GM23338 (cell line): ENCODE results near the gene COL18A1. TPM values are rescaled to one million over a fixed set of nuclear protein-coding genes. Genes with fewer than 3 reads are reported as not detected.

Source experiments
- ATAC-seq: fragments of 200-7000 bp; cut with Tn5 transposase; 3 replicates; pipeline ENCODE4 v1.9.1; 2020
- DNase-seq: peaks from one replicate; pipeline ENCODE4 v3.0.0-alpha.2; 2015; ENCODE audit warnings: low spot score
- H2AFZ ChIP-seq: fragments of 200-600 bp; sonication (generic); 2 replicates; pipeline ENCODE4 v1.8.0; 2016; ENCODE audit warnings: antibody characterized with exemption, mild to moderate bottlenecking, moderate library complexity
- H3F3A ChIP-seq: fragments of 200-600 bp; sonication (generic); replicated peaks from 2 replicates; pipeline ENCODE4 v1.8.0; 2017; ENCODE audit warnings: antibody characterized with exemption, mixed run types, low read depth
- H3K27ac ChIP-seq: fragments of 200-600 bp; sonication (generic); 2 replicates; pipeline ENCODE4 v1.6.1; 2016; ENCODE audit warnings: low read depth
- H3K27me3 ChIP-seq: fragments of 200-600 bp; sonication (generic); 2 replicates; pipeline ENCODE4 v1.8.0; 2016; ENCODE audit warnings: mild to moderate bottlenecking, mixed run types, moderate library complexity; ENCODE audit not compliant: insufficient read depth
- H3K36me3 ChIP-seq: fragments of 200-600 bp; sonication (generic); 2 replicates; pipeline ENCODE4 v1.8.0; 2016; ENCODE audit warnings: mild to moderate bottlenecking; ENCODE audit not compliant: insufficient read depth
- H3K4me1 ChIP-seq: fragments of 200-600 bp; sonication (generic); 2 replicates; pipeline ENCODE4 v1.8.0; 2016; ENCODE audit warnings: mild to moderate bottlenecking, moderate library complexity; ENCODE audit not compliant: insufficient read depth
- H3K4me2 ChIP-seq: fragments of 200-600 bp; sonication (generic); 2 replicates; pipeline ENCODE4 v1.7.1; 2017; ENCODE audit warnings: mixed run types
- H3K4me3 ChIP-seq: fragments of 200-600 bp; sonication (generic); 2 replicates; pipeline ENCODE4 v1.6.1; 2016; ENCODE audit warnings: mixed run types
- H3K79me2 ChIP-seq: fragments of 200-600 bp; sonication (generic); replicated peaks from 2 replicates; pipeline ENCODE4 v1.8.0; 2017; ENCODE audit warnings: mild to moderate bottlenecking; ENCODE audit not compliant: insufficient read depth
- H3K9me2 ChIP-seq: fragments of 200-600 bp; sonication (generic); 2 replicates; pipeline ENCODE4 v1.8.0; 2017; ENCODE audit not compliant: insufficient read depth
- H4K20me1 ChIP-seq: fragments of 200-600 bp; sonication (generic); replicated peaks from 2 replicates; pipeline ENCODE4 v1.8.0; 2017; ENCODE audit warnings: mild to moderate bottlenecking; ENCODE audit not compliant: insufficient read depth
- H3K27ac Mint-ChIP-seq: 2 replicates; pipeline ENCODE4 v1.8.0; 2020; ENCODE audit warnings: inconsistent platforms, mild to moderate bottlenecking, moderate library complexity, mixed read lengths
- H3K27me3 Mint-ChIP-seq: 3 replicates; pipeline ENCODE4 v1.8.0; 2022; ENCODE audit warnings: low read depth, mild to moderate bottlenecking, moderate library complexity, mixed read lengths, inconsistent platforms; ENCODE audit not compliant: insufficient read depth, poor library complexity
- H3K36me3 Mint-ChIP-seq: 3 replicates; pipeline ENCODE4 v1.8.0; 2021; ENCODE audit warnings: low read depth, mild to moderate bottlenecking, inconsistent platforms, moderate library complexity, mixed read lengths
- H3K4me1 Mint-ChIP-seq: 3 replicates; pipeline ENCODE4 v1.8.0; 2020; ENCODE audit warnings: mild to moderate bottlenecking, inconsistent platforms, mixed read lengths
- H3K4me3 Mint-ChIP-seq: 3 replicates; pipeline ENCODE4 v1.8.0; 2021; ENCODE audit warnings: moderate library complexity, mild to moderate bottlenecking, inconsistent platforms, mixed read lengths
- H3K9me3 Mint-ChIP-seq: 3 replicates; pipeline ENCODE4 v1.8.0; 2020; ENCODE audit warnings: moderate library complexity, mild to moderate bottlenecking, inconsistent platforms, mixed read lengths
- CREB1 ChIP-seq: fragments of 250-450 bp; sonication (Bioruptor Pico); IDR thresholded peaks from 2 replicates; pipeline ENCODE4 v1.5.0; 2020; ENCODE audit warnings: low read depth, mild to moderate bottlenecking, moderate library complexity
- EZH2 ChIP-seq: fragments of 200-600 bp; sonication (generic); IDR thresholded peaks from one replicate; pipeline ENCODE4 v1.8.0; 2017; ENCODE audit warnings: antibody characterized with exemption, mild to moderate bottlenecking, low read depth; ENCODE audit not compliant: unreplicated experiment
- EZH2phosphoT487 ChIP-seq: fragments of 200-600 bp; sonication (generic); IDR thresholded peaks from one replicate; pipeline ENCODE4 v1.8.1; 2018; ENCODE audit warnings: antibody characterized with exemption; ENCODE audit not compliant: unreplicated experiment
- JUNB ChIP-seq: IDR thresholded peaks from one replicate; pipeline ENCODE4 v1.6.1; 2016; ENCODE audit warnings: antibody characterized with exemption; ENCODE audit not compliant: unreplicated experiment
- NANOG ChIP-seq: IDR thresholded peaks from 2 replicates; pipeline ENCODE4 v1.6.1; 2016; ENCODE audit warnings: antibody characterized with exemption, borderline replicate concordance
- POLR2AphosphoS5 ChIP-seq: IDR thresholded peaks from 2 replicates; pipeline ENCODE4 v1.6.1; 2016; ENCODE audit warnings: antibody characterized with exemption, low read depth
- STAT1 ChIP-seq: IDR thresholded peaks from one replicate; pipeline ENCODE4 v1.6.1; 2016; ENCODE audit warnings: antibody characterized with exemption; ENCODE audit not compliant: unreplicated experiment
- ZNF331 ChIP-seq: fragments of 250-450 bp; sonication (Bioruptor Pico); IDR thresholded peaks from 2 replicates; pipeline ENCODE4 v1.5.0; 2020; ENCODE audit warnings: low read depth, mild to moderate bottlenecking, moderate library complexity
- polyA plus RNA-seq: library from polyadenylated mRNA; unstranded; fragments of >200 nt; fragmentation: Nextera tagmentation; extraction: Ambion mirVana; gene quantifications from 2 replicates; pipeline ENCODE4 v1.2.1, GENCODE V29; 2016
- total RNA-seq: library from RNA; depleted of rRNA; stranded (reverse); fragments of >200 nt; shearing (Covaris generic); gene quantifications from 2 replicates; pipeline ENCODE4 v1.2.3, GENCODE V29; 2014
- TF ChIP-seq, protein P1 (sequence below): IDR thresholded peaks from one replicate; pipeline ENCODE4 v1.6.1; 2018; ENCODE audit warnings: antibody characterized with exemption; ENCODE audit not compliant: unreplicated experiment
- TF ChIP-seq, protein P2 (sequence below): IDR thresholded peaks from 2 replicates; pipeline ENCODE4 v1.6.1; 2016; ENCODE audit warnings: antibody characterized with exemption
- TF ChIP-seq, protein P3 (sequence below): fragments of 250-450 bp; sonication (Bioruptor Pico); IDR thresholded peaks from 2 replicates; pipeline ENCODE4 v1.5.0; 2020; ENCODE audit warnings: mild to moderate bottlenecking, moderate library complexity

COL18A1 gene
- total and polyA plus RNA-seq, 2 experiments from 2014 or later, result 38.4 to 430 TPM

DNA sequence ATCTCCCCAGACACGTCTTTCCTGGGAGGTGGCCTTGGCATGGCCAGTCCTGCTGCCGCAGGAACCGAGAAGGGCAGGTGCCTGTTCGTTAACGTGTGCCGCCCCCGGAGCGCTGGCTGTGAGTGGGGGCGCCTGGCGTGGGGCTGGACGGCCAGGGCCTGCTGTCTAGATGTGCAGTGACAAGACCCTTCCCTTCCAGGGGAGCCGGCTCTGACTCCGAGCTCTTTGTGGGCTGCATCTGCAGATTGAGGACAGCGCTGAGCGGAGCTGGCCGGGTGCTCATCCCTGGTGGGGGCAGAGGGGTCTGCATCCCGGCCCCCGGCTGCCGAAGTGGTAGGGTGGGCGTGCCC is 13.0 kb downstream of the COL18A1 start:
- H3K27ac ChIP-seq, result peak overlapping the region; percentile 55; the same call in 1 of the 2 replicates
- Mint-ChIP-seq H3K27me3 (peaks cover 12% of the 10 kb centered on the region), H3K9me3 (no peaks in the 10 kb centered on the region), H3K4me3 (no peak overlapping the region), H3K4me1 (peaks cover 55% of the 10 kb centered on the region), H3K36me3 (peaks cover 4% of the 10 kb centered on the region), H3K27ac (0 out of 2 replicates have a peak overlapping the region, but pooled peaks have one; percentile 81)
- 0 out of 2 replicates have a peak, but pooled peaks cover 6% of the 10 kb centered on the region for H3F3A ChIP-seq
- ATAC-seq, result no peak
- no peaks in the 10 kb centered on the region for H3K9me2 ChIP-seq
- no peak for DNase-seq
- H3K4me3 ChIP-seq, result no peak overlapping the region
- peaks cover 39% of the 10 kb centered on the region for H3K4me1 ChIP-seq
- TF ChIP-seq, protein P1, sequence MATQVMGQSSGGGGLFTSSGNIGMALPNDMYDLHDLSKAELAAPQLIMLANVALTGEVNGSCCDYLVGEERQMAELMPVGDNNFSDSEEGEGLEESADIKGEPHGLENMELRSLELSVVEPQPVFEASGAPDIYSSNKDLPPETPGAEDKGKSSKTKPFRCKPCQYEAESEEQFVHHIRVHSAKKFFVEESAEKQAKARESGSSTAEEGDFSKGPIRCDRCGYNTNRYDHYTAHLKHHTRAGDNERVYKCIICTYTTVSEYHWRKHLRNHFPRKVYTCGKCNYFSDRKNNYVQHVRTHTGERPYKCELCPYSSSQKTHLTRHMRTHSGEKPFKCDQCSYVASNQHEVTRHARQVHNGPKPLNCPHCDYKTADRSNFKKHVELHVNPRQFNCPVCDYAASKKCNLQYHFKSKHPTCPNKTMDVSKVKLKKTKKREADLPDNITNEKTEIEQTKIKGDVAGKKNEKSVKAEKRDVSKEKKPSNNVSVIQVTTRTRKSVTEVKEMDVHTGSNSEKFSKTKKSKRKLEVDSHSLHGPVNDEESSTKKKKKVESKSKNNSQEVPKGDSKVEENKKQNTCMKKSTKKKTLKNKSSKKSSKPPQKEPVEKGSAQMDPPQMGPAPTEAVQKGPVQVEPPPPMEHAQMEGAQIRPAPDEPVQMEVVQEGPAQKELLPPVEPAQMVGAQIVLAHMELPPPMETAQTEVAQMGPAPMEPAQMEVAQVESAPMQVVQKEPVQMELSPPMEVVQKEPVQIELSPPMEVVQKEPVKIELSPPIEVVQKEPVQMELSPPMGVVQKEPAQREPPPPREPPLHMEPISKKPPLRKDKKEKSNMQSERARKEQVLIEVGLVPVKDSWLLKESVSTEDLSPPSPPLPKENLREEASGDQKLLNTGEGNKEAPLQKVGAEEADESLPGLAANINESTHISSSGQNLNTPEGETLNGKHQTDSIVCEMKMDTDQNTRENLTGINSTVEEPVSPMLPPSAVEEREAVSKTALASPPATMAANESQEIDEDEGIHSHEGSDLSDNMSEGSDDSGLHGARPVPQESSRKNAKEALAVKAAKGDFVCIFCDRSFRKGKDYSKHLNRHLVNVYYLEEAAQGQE, result no peak
- TF ChIP-seq STAT1 (no peak), JUNB (no peak), NANOG (no peak), CREB1 (no peak), EZH2phosphoT487 (no peak), ZNF331 (CRISPR knock-in tag) (no peak), POLR2AphosphoS5 (no peak), EZH2 (no peak)
- TF ChIP-seq, protein P2, sequence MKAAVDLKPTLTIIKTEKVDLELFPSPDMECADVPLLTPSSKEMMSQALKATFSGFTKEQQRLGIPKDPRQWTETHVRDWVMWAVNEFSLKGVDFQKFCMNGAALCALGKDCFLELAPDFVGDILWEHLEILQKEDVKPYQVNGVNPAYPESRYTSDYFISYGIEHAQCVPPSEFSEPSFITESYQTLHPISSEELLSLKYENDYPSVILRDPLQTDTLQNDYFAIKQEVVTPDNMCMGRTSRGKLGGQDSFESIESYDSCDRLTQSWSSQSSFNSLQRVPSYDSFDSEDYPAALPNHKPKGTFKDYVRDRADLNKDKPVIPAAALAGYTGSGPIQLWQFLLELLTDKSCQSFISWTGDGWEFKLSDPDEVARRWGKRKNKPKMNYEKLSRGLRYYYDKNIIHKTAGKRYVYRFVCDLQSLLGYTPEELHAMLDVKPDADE, result no peak
- TF ChIP-seq, protein P3, sequence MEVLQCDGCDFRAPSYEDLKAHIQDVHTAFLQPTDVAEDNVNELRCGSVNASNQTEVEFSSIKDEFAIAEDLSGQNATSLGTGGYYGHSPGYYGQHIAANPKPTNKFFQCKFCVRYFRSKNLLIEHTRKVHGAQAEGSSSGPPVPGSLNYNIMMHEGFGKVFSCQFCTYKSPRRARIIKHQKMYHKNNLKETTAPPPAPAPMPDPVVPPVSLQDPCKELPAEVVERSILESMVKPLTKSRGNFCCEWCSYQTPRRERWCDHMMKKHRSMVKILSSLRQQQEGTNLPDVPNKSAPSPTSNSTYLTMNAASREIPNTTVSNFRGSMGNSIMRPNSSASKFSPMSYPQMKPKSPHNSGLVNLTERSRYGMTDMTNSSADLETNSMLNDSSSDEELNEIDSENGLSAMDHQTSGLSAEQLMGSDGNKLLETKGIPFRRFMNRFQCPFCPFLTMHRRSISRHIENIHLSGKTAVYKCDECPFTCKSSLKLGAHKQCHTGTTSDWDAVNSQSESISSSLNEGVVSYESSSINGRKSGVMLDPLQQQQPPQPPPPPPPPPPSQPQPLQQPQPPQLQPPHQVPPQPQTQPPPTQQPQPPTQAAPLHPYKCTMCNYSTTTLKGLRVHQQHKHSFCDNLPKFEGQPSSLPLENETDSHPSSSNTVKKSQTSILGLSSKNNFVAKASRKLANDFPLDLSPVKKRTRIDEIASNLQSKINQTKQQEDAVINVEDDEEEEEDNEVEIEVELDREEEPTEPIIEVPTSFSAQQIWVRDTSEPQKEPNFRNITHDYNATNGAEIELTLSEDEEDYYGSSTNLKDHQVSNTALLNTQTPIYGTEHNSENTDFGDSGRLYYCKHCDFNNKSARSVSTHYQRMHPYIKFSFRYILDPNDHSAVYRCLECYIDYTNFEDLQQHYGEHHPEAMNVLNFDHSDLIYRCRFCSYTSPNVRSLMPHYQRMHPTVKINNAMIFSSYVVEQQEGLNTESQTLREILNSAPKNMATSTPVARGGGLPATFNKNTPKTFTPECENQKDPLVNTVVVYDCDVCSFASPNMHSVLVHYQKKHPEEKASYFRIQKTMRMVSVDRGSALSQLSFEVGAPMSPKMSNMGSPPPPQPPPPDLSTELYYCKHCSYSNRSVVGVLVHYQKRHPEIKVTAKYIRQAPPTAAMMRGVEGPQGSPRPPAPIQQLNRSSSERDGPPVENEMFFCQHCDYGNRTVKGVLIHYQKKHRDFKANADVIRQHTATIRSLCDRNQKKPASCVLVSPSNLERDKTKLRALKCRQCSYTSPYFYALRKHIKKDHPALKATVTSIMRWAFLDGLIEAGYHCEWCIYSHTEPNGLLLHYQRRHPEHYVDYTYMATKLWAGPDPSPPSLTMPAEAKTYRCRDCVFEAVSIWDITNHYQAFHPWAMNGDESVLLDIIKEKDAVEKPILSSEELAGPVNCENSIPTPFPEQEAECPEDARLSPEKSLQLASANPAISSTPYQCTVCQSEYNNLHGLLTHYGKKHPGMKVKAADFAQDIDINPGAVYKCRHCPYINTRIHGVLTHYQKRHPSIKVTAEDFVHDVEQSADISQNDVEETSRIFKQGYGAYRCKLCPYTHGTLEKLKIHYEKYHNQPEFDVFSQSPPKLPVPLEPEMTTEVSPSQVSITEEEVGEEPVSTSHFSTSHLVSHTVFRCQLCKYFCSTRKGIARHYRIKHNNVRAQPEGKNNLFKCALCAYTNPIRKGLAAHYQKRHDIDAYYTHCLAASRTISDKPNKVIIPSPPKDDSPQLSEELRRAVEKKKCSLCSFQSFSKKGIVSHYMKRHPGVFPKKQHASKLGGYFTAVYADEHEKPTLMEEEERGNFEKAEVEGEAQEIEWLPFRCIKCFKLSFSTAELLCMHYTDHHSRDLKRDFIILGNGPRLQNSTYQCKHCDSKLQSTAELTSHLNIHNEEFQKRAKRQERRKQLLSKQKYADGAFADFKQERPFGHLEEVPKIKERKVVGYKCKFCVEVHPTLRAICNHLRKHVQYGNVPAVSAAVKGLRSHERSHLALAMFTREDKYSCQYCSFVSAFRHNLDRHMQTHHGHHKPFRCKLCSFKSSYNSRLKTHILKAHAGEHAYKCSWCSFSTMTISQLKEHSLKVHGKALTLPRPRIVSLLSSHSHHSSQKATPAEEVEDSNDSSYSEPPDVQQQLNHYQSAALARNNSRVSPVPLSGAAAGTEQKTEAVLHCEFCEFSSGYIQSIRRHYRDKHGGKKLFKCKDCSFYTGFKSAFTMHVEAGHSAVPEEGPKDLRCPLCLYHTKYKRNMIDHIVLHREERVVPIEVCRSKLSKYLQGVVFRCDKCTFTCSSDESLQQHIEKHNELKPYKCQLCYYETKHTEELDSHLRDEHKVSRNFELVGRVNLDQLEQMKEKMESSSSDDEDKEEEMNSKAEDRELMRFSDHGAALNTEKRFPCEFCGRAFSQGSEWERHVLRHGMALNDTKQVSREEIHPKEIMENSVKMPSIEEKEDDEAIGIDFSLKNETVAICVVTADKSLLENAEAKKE, result no peak
- H4K20me1 ChIP-seq, result peaks cover 42% of the 10 kb centered on the region
- no peak overlapping the region for H3K4me2 ChIP-seq
- peaks cover 100% of the 10 kb centered on the region for H3K79me2 ChIP-seq
- no peaks in the 10 kb centered on the region for H3K36me3 ChIP-seq
- H2AFZ ChIP-seq, result no peak overlapping the region
- H3K27me3 ChIP-seq, result no peaks in the 10 kb centered on the region
